ENCODE measurements around the gene CCDC59.

Gene CCDC59

DNA sequence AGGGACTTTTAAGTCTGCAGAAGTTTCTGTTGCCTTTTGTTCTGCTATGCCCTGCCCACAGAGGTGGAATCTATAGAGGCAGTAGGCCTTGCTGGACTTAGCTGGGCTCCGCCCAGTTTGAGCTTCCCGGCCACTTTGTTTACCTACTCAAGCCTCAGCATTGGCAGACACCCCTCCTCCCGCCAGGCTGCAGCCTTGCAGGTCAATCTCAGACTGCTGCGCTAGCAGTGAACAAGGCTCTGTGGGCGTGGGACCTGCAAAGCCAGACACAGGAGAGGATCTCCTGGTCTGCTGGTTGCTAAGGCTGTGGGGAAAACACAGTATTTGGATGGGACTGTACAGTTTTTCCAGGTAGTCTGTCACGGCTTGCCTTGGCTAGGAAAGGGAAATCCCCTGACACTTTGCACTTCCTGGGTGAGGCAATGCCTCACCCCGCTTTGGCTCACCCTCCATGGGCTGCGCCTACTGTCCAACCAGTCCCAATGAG, 43.7 kb downstream of the CCDC59 start:
- no peak for DNase-seq (ENCODE audit: low read depth in 2 of 2)

All from stimulated activated CD4-positive, alpha-beta T cell treated with anti-CD3 and anti-CD28 coated beads, Interleukin-1b, Interleukin-23, amount 100 ng/mL, for 4 hours (primary cell).